Stimulated activated CD4-positive, alpha-beta T cell treated with anti-CD3 and anti-CD28 coated beads, Interleukin-1b, Interleukin-23, amount 100 ng/mL, for 4 hours (primary cell): ENCODE measurements around the gene CST8.
A peak's percentile ranks its signal among the peaks of the same experiment; 100 is the strongest.

Source experiments
- DNase-seq, 2 donors: peaks; one replicate each; pipeline ENCODE4 v3.0.0-alpha.2; 2020; ENCODE audit warnings: low read depth in 2 of 2

Gene CST8

DNA sequence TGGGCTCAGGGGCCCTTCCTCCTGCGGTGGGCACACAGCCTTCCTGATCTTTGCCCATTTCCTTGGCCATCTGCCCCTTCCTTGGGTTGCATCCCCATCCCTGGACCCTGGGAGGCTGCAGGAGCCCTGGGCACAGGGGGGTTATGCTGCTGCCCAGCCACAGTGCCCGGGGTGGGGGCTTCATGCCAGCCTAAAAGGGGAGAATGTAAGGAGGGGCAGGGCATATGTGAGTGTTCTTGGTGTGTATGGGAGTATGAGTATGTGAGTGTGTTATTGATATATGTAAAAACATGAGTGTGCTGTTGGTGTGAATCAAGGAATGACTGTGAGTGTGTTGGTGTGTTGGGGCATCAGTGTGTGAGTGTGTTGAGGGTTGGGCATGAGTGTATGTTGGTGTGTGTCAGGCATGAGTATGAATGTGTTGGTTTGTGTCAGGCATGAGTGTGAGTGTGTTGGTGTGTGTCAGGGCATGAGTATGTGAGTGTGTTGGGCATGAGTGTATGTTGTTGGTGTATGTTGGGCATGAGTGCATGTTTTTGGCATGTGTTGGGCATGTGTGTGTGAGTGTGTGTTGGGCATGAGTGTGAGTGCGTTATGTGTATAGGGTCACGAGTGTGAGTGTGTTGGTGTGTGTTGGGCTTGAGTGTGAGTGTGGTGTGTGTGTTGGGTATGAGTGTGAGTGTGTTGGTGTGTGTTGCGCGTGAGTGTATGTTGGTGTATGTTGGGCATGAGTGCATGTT lies 14.7 kb upstream of the CST8 start:
- no peak for DNase-seq

DNA sequence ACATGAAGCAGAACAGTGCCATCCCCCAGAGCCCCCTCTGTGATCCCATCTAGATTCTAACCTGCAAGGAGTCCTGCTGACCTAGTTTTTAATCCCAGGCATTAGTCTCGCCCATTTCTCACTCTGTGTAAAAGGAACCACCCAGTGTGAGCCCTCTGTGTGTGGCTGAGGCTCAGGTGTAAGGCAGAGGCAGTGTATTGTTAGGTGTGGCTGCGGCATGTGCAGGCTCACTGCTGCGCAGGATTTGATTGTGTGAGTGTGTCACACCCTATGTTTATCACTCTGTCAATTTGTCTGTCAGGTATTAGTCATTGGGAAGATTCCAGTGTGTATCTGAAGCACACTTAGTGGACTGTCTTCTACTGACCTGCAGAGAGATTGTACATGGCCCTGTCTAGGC lies 13.7 kb upstream of the CST8 start:
- no peak for DNase-seq

DNA sequence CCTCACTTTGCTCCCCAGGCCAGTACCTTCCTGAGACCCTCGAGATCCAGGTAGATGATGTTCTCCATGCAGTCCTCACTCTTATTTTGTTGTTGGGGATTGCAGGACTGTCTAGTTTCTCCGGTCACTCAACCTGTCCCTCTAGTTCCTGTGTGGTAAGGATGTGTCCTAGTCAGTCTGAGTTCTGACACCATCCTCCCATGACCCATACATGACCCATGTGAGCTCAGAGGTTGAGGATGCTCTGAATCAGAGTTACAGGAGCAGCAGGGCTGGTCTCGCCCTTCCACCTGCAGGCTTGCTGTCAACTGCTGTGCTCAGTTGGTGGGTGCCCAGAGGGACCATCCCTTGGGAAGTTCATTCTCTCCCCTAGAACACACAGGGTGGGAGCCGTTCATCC lies 11.9 kb upstream of the CST8 start:
- DNase-seq, result no peak

GRCh38 chr20:23482138-23482537 lies 8.8 kb upstream of the CST8 start:
- no peak for DNase-seq

GRCh38 chr20:23484081-23484480 lies 6.8 kb upstream of the CST8 start:
- DNase-seq, result no peak

DNA sequence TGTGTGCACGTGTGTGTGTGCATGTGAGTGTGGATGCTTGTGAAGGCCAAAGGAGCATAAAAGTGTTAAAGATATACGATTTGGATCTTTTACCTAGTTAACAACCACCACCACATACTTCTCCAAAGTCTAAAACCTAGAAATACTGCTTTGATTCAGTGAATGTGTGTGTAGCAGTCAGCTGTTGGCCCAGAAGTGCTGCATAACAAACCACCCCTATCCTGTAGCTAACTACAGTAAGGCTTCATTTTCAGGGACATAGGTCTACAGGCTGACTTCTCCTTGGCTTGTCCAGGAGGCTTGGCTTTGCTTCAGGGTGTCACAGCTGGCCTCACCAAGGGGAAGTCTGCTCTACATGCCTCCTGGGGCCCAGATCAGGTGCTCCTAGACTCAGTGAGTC lies 2.4 kb upstream of the CST8 start:
- no peak for DNase-seq

GRCh38 chr20:23488996-23489395 lies 1.9 kb upstream of the CST8 start:
- no peak for DNase-seq

GRCh38 chr20:23492292-23492691 lies 1.4 kb downstream of the CST8 start:
- DNase-seq, result peak in 1 of 2 donors; percentile 2

- no peak for DNase-seq
Measured at GRCh38 chr20:23493172-23493772, 2.4 kb downstream of the CST8 start.

DNA sequence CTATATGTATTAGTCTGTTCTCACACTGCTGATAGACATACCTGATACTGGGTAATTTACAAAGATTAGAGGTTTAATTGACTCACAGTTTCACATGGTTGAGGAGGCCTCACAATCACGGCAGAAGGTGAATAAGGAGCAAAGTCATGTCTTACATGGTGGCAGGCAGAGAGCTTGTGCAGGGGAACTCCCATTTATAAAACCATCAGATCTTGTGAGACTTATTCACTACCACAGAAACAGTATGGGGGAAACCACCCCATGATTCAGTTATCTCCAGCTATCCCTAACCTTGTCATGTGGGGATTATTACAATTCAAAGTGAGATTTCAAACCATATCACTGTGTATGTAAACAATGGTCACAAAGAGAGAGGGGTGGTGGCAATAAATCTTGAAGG lies 6.6 kb downstream of the CST8 start:
- DNase-seq, result no peak

DNA sequence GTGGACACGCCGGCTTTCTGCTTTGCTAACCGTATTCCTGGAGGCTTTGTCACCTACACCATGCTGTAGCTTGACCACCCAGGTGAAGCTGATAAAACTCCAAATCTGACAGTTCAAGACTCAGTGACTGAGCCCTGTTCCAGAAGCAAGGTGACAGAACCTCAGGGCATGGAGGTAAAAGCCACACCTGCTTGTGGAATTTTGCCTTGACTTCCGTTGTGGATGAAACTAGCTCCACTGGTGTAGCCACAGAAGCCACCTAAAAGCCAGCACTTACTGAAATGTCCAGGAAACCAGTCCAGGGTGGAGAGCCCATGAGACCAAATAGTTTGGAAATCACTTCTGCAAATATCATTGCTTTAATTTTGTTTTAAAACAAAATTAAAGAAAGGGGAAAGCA lies 11.0 kb downstream of the CST8 start:
- DNase-seq, result no peak

DNA sequence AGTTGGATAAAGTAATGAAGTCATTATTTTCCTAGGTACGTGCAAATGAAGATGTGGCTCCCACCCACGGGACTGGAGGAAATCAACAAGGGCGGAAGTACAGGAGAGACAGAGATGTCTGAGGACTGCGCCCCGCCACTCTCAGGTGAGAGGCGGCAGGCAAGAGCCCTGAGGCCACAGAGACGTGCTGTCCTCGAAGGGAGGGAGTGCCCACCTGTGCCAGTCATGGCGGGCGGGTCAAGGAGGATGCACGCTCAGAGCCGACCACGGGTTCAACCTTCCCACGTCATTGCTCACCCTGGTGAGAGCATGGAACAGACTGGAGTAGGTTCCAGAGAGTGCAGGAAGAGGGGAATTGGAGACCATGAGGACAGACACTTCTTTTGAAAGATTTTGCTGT lies 12.7 kb downstream of the CST8 start:
- DNase-seq, result no peak

- DNase-seq, result no peak
Measured at GRCh38 chr20:23507346-23507745, 16.4 kb downstream of the CST8 start.

DNA sequence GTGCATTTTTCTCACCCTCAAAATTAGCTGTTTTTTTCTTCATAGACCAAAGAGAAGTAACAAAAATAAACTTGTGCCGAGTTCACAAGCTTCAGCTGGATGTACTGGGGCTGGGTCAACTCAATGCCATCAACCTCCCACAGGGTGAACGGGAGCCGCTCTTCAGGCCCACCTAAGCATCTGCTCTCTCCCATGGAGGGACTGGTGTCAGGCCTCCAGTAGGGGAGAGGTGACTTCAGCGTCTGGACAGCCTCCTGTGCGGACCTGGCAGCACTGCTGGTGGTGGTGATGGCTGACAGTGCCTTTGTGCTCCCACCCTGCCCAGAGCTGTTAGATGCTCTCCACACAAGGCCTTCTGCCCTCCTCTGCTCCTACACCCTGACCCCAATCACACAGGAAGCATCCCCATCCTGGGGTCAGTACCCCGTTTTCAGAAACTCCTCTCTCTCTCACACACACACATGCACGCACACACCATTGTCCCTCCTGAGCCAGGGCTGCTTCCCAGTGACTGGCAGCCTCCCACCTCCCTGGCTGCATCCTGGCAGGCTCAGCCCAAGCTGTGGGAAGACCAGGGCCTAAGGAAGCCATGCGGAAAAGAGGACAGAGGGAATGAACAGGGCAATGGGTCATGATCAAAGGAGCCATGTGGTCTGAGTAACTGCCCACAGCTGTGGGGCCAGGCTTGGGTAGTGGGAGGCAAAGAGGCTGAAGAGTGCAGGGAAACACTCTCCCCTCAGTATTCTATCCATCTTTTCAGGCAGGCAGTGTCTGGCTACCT lies 17.7 kb downstream of the CST8 start:
- no peak for DNase-seq

- DNase-seq, result no peak
Measured at GRCh38 chr20:23509247-23509913, 18.5 kb downstream of the CST8 start.

DNA sequence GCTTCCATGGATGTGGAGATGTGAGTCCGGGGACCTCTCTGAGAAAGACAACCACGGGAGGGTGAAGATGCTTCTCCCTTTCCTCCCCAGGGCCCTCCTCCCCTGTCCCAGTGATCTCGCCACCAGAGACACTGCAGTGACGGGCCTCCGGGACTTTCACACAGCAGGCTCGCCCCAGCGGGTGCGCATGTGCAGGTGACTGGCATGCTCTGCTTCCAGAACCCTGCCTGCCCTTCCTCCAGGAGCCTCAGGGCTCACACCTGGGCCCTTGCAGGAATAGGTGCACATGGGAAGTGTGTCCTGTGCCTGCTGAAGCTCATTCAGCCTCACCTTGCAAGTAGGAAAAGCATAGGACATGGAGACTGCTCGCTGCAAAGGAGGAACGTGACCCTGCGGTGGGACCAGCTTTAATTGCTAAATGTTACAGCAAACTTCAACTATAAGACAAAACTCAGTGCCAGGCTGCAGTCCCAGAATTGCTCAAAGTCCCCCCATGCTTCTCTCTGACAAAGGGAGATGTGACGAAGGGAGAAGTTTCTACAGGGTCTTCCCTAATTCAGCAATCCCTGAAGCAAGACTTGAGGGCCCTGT lies 19.2 kb downstream of the CST8 start:
- DNase-seq, result no peak

DNA sequence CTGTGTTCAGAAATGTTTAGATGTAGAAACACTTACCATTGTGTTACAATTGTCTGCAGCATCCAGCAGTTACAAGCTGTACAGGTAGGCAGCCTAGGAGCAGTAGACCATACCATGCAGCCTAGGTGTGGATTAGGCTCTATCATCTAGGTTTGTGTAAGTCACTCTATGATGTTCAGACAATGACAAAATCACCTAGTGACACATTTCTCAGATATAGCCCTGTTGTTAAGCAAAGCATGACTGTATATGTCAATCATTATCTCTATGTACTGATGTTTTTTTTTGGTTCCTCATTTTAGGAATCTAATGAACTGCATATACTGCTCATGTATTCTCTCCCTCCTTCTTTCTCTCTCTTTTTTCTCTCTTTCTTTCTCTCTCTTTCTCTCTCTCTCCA lies 22.2 kb downstream of the CST8 start:
- no peak for DNase-seq

DNA sequence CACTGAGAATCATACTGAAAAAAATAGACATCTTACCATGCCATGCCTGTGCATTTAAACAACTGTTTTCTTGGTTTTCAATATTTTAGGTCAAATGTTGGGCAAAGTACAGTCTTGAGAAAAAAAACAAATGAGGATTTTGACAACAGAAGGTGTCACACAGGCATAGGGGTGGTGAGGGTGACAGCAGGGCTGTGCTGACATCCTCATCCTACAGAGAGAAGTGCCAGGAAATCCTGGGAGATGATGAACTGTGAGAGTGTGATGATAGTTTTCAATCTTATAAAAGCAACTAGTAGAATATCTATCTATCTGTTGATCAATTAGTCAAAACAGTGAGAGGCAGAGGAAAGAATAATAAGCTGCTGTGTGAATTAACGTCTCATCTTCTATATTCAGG lies 23.9 kb downstream of the CST8 start:
- DNase-seq, result no peak

GRCh38 chr20:23515250-23515939 lies 24.5 kb downstream of the CST8 start:
- DNase-seq, result no peak

- no peak for DNase-seq
Measured at GRCh38 chr20:23517719-23518118, 26.8 kb downstream of the CST8 start.

GRCh38 chr20:23519556-23519955 lies 28.6 kb downstream of the CST8 start:
- DNase-seq, result no peak
